GM12874 (cell line): ENCODE data around the gene GNPTAB.

ENCODE experiments used
- TF ChIP-seq, protein P1 (sequence below): IDR thresholded peaks from 2 replicates; pipeline ENCODE4 v1.5.1; 2011; ENCODE audit warnings: low read depth, mild to moderate bottlenecking, control low read depth, low read length, moderate library complexity; ENCODE audit not compliant: insufficient read depth

GNPTAB gene

GRCh38 chr12:101826766-101827368, 3.9 kb downstream of the GNPTAB start:
- TF ChIP-seq, protein P1, sequence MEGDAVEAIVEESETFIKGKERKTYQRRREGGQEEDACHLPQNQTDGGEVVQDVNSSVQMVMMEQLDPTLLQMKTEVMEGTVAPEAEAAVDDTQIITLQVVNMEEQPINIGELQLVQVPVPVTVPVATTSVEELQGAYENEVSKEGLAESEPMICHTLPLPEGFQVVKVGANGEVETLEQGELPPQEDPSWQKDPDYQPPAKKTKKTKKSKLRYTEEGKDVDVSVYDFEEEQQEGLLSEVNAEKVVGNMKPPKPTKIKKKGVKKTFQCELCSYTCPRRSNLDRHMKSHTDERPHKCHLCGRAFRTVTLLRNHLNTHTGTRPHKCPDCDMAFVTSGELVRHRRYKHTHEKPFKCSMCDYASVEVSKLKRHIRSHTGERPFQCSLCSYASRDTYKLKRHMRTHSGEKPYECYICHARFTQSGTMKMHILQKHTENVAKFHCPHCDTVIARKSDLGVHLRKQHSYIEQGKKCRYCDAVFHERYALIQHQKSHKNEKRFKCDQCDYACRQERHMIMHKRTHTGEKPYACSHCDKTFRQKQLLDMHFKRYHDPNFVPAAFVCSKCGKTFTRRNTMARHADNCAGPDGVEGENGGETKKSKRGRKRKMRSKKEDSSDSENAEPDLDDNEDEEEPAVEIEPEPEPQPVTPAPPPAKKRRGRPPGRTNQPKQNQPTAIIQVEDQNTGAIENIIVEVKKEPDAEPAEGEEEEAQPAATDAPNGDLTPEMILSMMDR: no peak

- TF ChIP-seq, protein P1: no peak
Observed at GRCh38 chr12:101824831-101825230, 5.9 kb downstream of the GNPTAB start.

DNA sequence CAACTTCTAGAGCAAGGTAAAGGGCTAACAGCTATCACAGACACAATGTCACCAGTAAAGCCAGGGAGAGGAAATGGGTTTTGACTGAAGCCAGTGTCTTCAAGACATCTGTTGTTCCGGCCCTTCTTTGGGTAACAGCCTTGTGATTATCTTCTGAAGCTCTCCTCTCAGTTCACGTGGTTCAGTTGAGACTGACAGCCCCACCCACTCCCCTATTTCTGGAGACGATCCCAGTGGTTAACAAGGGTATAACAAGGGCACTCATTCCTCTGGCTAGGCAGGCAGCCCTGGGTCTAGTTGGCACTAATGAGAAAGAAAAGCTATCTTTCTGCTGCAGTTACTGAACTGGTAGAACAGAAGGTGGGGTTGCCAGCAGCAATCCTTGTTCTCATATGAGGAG, 6.9 kb downstream of the GNPTAB start:
- TF ChIP-seq, protein P1: peak; percentile 45

- TF ChIP-seq, protein P1: no peak
Observed at GRCh38 chr12:101823039-101823438, 7.7 kb downstream of the GNPTAB start.

- TF ChIP-seq, protein P1: no peak
Observed at GRCh38 chr12:101819467-101819866, 11.3 kb downstream of the GNPTAB start.

DNA sequence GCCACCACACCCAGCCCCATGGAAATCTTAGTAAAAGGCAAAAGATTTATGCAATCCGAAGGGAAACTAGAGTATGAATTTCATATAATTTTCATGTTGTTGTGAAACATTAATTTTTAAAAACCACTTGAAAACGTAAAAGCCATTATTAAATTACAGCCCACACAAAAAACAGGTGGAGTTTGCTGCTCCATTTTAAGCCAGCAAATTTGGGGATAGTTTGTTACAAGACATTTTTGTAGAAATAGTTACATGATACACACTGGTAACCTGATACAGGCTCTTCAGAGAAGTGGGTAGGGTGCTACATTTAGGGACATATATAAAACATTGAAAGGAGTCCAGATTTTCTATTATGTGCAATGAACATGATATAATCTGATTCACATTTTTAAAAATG, 17.6 kb downstream of the GNPTAB start:
- TF ChIP-seq, protein P1: no peak

- TF ChIP-seq, protein P1: no peak
Observed at GRCh38 chr12:101809208-101809607, 21.6 kb downstream of the GNPTAB start.
